Loucy (cell line): ENCODE measurements around the gene TIMM17B.

Experiments used
- H2AFZ ChIP-seq: fragments of 200-600 bp; sonication (generic); 2 replicates; pipeline ENCODE4 v1.6.0; 2016; ENCODE audit warnings: antibody characterized with exemption, mild to moderate bottlenecking, low read length, moderate library complexity
- H3F3A ChIP-seq: fragments of 200-600 bp; 2 replicates; pipeline ENCODE4 v1.6.0; 2016; ENCODE audit warnings: antibody characterized with exemption, low read depth, mild to moderate bottlenecking
- H3K27me3 ChIP-seq: fragments of 200-600 bp; sonication (generic); 2 replicates; pipeline ENCODE4 v1.6.1; 2014; ENCODE audit warnings: low read length, mild to moderate bottlenecking; ENCODE audit not compliant: insufficient read depth, poor library complexity, severe bottlenecking
- H3K36me3 ChIP-seq: fragments of 200-600 bp; sonication (generic); 2 replicates; pipeline ENCODE4 v1.6.1; 2016; ENCODE audit warnings: low read length; ENCODE audit not compliant: insufficient read depth
- H3K4me1 ChIP-seq: fragments of 200-600 bp; sonication (generic); 2 replicates; pipeline ENCODE4 v1.5.1; 2014; ENCODE audit warnings: low read length, mild to moderate bottlenecking; ENCODE audit not compliant: insufficient read depth, poor library complexity, severe bottlenecking
- H3K4me2 ChIP-seq: fragments of 200-600 bp; sonication (generic); 2 replicates; pipeline ENCODE4 v1.6.0; 2014; ENCODE audit warnings: antibody characterized with exemption, low read length, low read depth, mild to moderate bottlenecking; ENCODE audit not compliant: poor library complexity, severe bottlenecking
- H3K4me3 ChIP-seq: fragments of 200-600 bp; sonication (generic); 2 replicates; pipeline ENCODE4 v1.5.1; 2014; ENCODE audit warnings: low read length, mild to moderate bottlenecking, mixed read lengths; ENCODE audit not compliant: poor library complexity, severe bottlenecking
- H3K79me2 ChIP-seq: fragments of 200-600 bp; sonication (generic); 2 replicates; pipeline ENCODE4 v1.6.1; 2014; ENCODE audit warnings: low read length; ENCODE audit not compliant: insufficient read depth
- H3K9ac ChIP-seq: fragments of 200-600 bp; sonication (generic); 2 replicates; pipeline ENCODE4 v1.6.0; 2014; ENCODE audit warnings: mild to moderate bottlenecking, low read depth, low read length, moderate library complexity; ENCODE audit not compliant: poor library complexity, severe bottlenecking
- H3K9me2 ChIP-seq: fragments of 200-600 bp; sonication (generic); replicated peaks from 2 replicates; pipeline ENCODE4 v1.6.1; 2016; ENCODE audit warnings: low read depth, low read length, mixed read lengths
- H3K9me3 ChIP-seq: fragments of 200-600 bp; sonication (generic); 2 replicates; pipeline ENCODE4 v1.6.1; 2014; ENCODE audit warnings: mild to moderate bottlenecking, antibody characterized with exemption, low read length, low read depth; ENCODE audit not compliant: insufficient read depth
- H4K20me1 ChIP-seq: fragments of 200-600 bp; sonication (generic); 2 replicates; pipeline ENCODE4 v1.6.0; 2014; ENCODE audit warnings: antibody characterized with exemption, low read length, mild to moderate bottlenecking; ENCODE audit not compliant: insufficient read depth, poor library complexity, severe bottlenecking
- CTCF ChIP-seq: fragments of 200-600 bp; sonication (generic); conservative IDR thresholded peaks from 2 replicates; pipeline ENCODE4 v1.5.1; 2014; ENCODE audit warnings: mild to moderate bottlenecking, antibody characterized with exemption, low read length
- EZH2phosphoT487 ChIP-seq: fragments of 200-600 bp; IDR thresholded peaks from 2 replicates; pipeline ENCODE4 v1.6.1; 2018; ENCODE audit warnings: antibody characterized with exemption, mild to moderate bottlenecking, moderate library complexity, borderline replicate concordance

The TIMM17B gene

GRCh38 chrX:48937054-48937907 lies 39.7 kb upstream of the TIMM17B start:
- Histone ChIP-seq H3K4me2 (peak overlapping the region; percentile 46), H3K9me2 (no peaks in the 10 kb centered on the region), H3F3A (no peaks in the 10 kb centered on the region), H2AFZ (no peak overlapping the region), H3K9ac (no peak overlapping the region), H3K36me3 (peaks cover 42% of the 10 kb centered on the region; the same call in 1 of the 2 replicates), H3K27me3 (no peaks in the 10 kb centered on the region), H3K9me3 (no peaks in the 10 kb centered on the region), H4K20me1 (peaks cover 5% of the 10 kb centered on the region), H3K79me2 (peaks cover 25% of the 10 kb centered on the region; the same call in 1 of the 2 replicates), H3K4me1 (peaks cover 5% of the 10 kb centered on the region), H3K4me3 (peak overlapping the region; percentile 17)
- TF ChIP-seq CTCF = peak; percentile 24; the same call in 1 of the 2 replicates
- TF ChIP-seq EZH2phosphoT487 = no peak

- Histone ChIP-seq H3K4me1 (peaks cover 5% of the 10 kb centered on the region), H3K4me2 (peak overlapping the region; percentile 46), H3F3A (no peaks in the 10 kb centered on the region), H3K79me2 (peaks cover 22% of the 10 kb centered on the region; the same call in 1 of the 2 replicates), H2AFZ (no peak overlapping the region), H3K9me2 (no peaks in the 10 kb centered on the region), H3K9ac (no peak overlapping the region), H3K4me3 (no peak overlapping the region), H3K36me3 (peaks cover 40% of the 10 kb centered on the region; the same call in 1 of the 2 replicates), H3K9me3 (no peaks in the 10 kb centered on the region), H3K27me3 (no peaks in the 10 kb centered on the region), H4K20me1 (peaks cover 5% of the 10 kb centered on the region)
- no peak for TF ChIP-seq EZH2phosphoT487
- TF ChIP-seq CTCF = no peak
These were observed 39.0 kb upstream of the TIMM17B start for GRCh38 chrX:48936429-48937053.

- Histone ChIP-seq H4K20me1 (peaks cover 5% of the 10 kb centered on the region), H3K27me3 (no peaks in the 10 kb centered on the region), H3K9me3 (no peaks in the 10 kb centered on the region), H3K4me2 (no peak overlapping the region), H3F3A (no peaks in the 10 kb centered on the region), H3K9ac (no peak overlapping the region), H3K79me2 (peaks cover 15% of the 10 kb centered on the region; the same call in 1 of the 2 replicates), H3K4me1 (peaks cover 5% of the 10 kb centered on the region), H2AFZ (no peak overlapping the region), H3K9me2 (no peaks in the 10 kb centered on the region), H3K36me3 (peaks cover 42% of the 10 kb centered on the region; the same call in 1 of the 2 replicates), H3K4me3 (no peak overlapping the region)
- TF ChIP-seq EZH2phosphoT487 (no peak), CTCF (no peak)
These were observed 37.7 kb upstream of the TIMM17B start for GRCh38 chrX:48935301-48935670.
